C4-2B (cell line): ENCODE results near the gene CNPY4.

Experiments used
- H3K27ac ChIP-seq: fragments of 450-650 bp; 2 replicates; pipeline ENCODE4 v1.5.1; 2017
- ZFX ChIP-seq: fragments of 450-650 bp; IDR thresholded peaks from 2 replicates; pipeline ENCODE4 v1.6.1; 2017
- TF ChIP-seq, protein P1 (sequence below): fragments of 450-650 bp; conservative IDR thresholded peaks from 2 replicates; pipeline ENCODE4 v1.5.1; 2017; ENCODE audit warnings: mild to moderate bottlenecking

The CNPY4 gene

DNA sequence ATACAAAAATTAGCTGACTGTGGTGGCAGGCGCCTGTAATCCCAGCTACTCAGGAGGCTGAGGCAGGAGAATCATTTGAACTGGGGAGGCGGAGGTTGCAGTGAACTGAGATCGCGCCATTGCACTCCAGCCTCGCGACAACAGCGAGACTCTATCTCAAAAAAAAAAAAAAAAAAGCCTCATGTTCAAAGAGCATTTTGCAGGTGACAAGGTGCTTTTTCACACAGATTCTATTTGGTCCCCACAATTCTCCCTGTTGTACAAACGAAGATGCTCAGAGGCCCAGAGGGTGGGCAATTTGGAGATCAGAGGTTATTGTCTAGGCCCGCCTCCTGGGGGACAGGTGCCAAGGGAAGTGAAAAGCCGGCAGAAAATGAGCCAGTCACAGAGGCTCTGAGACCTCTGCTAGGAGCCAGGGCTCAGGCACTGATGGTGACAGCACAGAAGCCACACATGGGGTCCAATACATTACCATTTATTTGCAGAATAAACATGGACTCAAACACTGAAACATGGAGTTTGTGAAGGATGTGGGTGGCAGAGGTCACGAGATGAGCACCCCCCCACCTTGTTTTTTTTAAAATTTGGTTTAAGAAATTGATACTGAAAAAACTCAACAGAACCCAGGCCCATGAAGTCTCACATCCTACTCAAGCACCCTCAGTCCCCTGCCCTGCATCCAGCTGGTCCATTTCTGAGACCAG is 49.9 kb downstream of the CNPY4 start:
- H3K27ac ChIP-seq = no peak overlapping the region
- TF ChIP-seq, protein P1, sequence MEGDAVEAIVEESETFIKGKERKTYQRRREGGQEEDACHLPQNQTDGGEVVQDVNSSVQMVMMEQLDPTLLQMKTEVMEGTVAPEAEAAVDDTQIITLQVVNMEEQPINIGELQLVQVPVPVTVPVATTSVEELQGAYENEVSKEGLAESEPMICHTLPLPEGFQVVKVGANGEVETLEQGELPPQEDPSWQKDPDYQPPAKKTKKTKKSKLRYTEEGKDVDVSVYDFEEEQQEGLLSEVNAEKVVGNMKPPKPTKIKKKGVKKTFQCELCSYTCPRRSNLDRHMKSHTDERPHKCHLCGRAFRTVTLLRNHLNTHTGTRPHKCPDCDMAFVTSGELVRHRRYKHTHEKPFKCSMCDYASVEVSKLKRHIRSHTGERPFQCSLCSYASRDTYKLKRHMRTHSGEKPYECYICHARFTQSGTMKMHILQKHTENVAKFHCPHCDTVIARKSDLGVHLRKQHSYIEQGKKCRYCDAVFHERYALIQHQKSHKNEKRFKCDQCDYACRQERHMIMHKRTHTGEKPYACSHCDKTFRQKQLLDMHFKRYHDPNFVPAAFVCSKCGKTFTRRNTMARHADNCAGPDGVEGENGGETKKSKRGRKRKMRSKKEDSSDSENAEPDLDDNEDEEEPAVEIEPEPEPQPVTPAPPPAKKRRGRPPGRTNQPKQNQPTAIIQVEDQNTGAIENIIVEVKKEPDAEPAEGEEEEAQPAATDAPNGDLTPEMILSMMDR = no peak
- no peak for TF ChIP-seq ZFX

DNA sequence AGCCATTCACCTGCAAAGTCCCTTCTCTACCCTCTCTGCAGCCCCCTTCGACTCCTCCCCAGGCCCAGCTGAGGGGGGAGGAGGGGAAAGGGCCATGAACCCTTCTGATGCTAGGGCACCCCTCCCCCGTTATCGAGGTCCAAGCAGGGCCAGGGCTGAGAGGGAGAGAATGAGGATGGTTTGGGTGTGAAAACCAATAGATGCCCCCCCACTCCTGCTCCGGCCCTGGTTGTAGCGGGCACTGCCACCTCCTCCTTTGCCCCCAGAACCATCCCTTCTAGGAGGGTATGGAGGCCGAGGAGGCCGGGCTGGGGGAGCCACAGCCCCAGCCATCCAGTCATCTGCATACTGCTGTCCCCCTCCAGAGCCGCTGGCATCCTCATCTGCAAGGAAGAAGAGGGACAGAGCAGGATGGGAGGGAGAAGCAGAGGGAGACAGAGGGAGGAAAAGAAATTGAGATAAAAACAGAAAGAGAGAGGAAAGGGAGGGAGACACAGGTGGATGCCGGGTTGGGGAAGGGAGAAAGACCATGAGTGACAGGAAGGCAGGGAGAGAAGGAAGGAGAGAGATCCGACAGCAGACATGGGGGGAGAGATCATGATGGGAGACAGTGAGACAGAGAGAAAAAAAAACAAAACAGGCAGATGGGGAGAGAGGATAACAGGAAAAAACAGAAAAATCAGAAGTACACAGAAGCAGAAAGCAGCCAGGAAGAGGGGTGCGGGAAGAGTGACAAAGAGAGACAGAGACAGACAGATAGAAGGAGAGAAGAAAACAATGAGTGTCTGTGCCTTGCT is 50.9 kb downstream of the CNPY4 start:
- TF ChIP-seq ZFX = no peak
- TF ChIP-seq, protein P1 = no peak
- H3K27ac ChIP-seq = no peak overlapping the region

DNA sequence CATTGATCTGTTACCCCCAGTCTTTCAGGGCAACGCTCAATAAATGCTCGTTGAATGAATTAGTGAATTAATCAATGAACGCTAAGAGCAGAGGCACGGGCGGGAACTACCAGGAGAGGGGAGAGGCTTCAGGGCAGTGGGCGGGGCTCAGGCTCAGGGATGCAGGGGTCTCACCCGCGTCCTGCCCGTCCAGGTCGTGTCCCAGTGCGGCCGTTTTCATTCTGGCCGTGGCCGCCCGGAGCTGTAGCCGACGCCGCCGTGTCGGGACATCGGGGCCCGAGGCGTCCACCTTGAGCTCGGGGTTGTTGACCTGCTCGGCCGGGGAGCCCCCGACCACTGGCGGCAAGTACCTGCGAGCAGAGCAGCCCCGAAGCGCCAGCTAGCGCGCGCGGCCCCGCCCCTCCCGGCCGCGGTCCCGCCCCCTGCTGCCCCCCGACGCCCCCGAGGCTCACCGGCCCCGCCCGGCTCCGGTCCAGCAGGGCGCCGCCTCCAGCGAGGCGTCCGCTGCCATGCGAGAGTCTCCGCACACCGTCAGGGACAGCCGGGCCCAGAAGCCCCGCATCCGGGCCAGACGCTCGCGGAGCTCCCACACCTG is 51.8 kb downstream of the CNPY4 start:
- no peak overlapping the region for H3K27ac ChIP-seq
- TF ChIP-seq, protein P1 = no peak

DNA sequence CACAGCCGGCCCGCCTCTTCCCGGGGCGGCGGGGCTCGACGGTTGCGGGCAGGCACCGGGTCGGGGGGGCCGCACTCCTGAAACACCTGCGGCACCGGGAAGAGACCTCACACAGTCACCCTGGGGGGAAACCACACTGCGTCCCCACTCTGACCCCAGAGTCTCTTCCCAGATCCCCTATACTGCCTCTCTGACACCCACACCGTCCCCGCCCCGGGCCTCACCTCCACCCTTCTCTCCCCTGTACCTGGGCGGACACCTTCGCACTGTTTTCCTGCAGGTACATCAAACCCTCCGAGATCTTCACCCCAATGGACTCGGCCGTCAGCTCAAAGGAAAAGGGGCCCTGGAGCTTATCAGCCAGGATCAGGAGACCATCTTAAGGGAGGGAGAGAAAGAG is 52.4 kb downstream of the CNPY4 start:
- H3K27ac ChIP-seq = no peak overlapping the region
- no peak for TF ChIP-seq ZFX
- TF ChIP-seq, protein P1 = no peak

DNA sequence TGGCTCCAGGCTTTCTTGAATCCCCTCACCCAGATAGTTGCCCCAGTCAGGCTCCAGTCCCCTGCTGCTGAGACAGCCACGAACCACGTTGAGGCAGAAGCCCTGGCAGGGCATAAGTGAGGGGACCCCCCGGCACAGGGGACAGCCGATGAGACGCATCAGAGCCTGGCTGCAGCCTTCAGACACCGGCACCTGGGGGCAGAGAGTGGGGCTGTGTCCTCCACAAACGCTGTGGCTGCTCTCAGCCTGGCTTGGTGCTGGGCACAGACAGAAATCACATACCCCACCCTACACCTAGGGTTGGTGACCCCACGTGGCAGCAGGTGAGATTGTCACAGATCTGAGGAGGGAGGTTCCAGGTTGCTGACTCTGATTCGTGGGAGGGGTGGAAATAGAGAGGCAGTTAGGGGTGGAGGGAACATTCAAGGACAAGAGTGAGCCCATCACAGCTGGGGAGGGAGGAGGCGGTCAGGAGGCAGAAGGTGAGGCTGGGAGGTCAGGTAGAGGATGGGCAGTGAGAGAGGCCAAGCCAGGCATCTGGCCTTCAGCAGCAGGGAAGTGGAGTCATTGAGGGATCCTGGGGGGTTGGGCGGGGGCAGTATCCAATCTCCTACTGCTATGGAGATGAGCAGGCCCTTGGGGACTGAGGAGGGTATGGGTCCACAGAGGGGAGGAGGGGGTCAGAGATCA is 54.5 kb downstream of the CNPY4 start:
- TF ChIP-seq ZFX = no peak
- TF ChIP-seq, protein P1 = no peak
- H3K27ac ChIP-seq = no peak overlapping the region

DNA sequence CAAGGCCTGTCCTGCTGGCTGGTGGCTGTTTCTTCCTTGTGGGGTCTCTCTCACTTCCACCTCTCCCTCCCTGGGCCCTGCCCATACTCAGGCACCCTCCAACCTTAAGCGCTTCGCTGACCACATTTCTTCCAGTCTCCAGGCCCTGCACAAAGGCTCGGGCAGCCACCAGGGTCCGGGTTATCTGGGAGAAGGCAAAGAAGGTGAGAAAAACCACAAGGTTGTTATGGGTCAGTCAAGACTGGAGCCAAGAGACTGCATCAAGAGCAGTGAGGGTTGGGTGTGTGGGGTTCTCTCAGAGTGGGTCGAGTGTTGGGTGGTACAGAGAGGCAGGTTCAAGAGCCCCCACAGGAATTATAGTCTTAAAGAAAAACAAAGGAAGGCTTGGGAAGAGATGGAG is 55.1 kb downstream of the CNPY4 start:
- no peak for TF ChIP-seq ZFX
- TF ChIP-seq, protein P1 = no peak
- H3K27ac ChIP-seq = no peak overlapping the region
